Sigmoid colon (tissue), 7 donors: ENCODE data around the gene GAB2. TPM values are rescaled to one million over a fixed set of nuclear protein-coding genes. Genes with fewer than 3 reads are reported as not detected.

Experiments
- DNase-seq: peaks from one replicate; pipeline ENCODE4 v3.0.0-alpha.2; 2019
- H3K27ac ChIP-seq, 4 donors: fragments of 200-600 bp; sonication (generic); one replicate each; pipeline ENCODE4 v1.5.1; 2016 to 2019; ENCODE audit warnings: mild to moderate bottlenecking in 1 of 4
- H3K27me3 ChIP-seq, 3 donors: fragments of 200-600 bp; sonication (generic); one replicate each; pipeline ENCODE4 v1.5.1; 2019; ENCODE audit warnings: mild to moderate bottlenecking in 1 of 3
- H3K36me3 ChIP-seq, 4 donors: fragments of 200-600 bp; sonication (generic); one replicate each; pipeline ENCODE4 v1.5.1; 2016 to 2019
- H3K4me1 ChIP-seq, 4 donors: fragments of 200-600 bp; sonication (generic); one replicate each; pipeline ENCODE4 v1.5.1; 2017 to 2019
- H3K4me3 ChIP-seq, 4 donors: fragments of 200-600 bp; sonication (generic); one replicate each; pipeline ENCODE4 v1.5.1; 2017 to 2019; ENCODE audit warnings: mild to moderate bottlenecking in 2 of 4, moderate library complexity in 1 of 4
- H3K9me3 ChIP-seq, 4 donors: fragments of 200-600 bp in 3 of 4; sonication (generic) in 3 of 4; one replicate each; pipeline versions ENCODE4 v1.5.1 to v1.6.1; 2013 to 2019
- EP300 ChIP-seq, 4 donors: sonication (generic); formaldehyde crosslinking; IDR thresholded peaks; one replicate each; pipeline ENCODE4 v1.6.1; 2017; ENCODE audit warnings: antibody characterized with exemption in 4 of 4
- POLR2A ChIP-seq, 2 donors: fragments of 450-650 bp; IDR thresholded peaks; one replicate each; pipeline ENCODE4 v1.6.1; 2016; ENCODE audit warnings: antibody characterized with exemption in 2 of 2, mild to moderate bottlenecking in 2 of 2, moderate library complexity in 2 of 2
- POLR2AphosphoS5 ChIP-seq, 4 donors: sonication (generic); formaldehyde crosslinking; IDR thresholded peaks; one replicate each; pipeline ENCODE4 v1.6.1; 2017; ENCODE audit warnings: antibody characterized with exemption in 4 of 4
- WGBS, 2 donors: extraction: QIAGEN DNeasy Blood & Tissue Kit; methylation state at CpG; one replicate each; pipeline ENCODE4 v1.1.7; 2013; 5-methylcytosine and 5-hydroxymethylcytosine counted together
- intact Hi-C: fragments of 100-400 bp; cut with DNase I; formaldehyde crosslinking; loops from one replicate; pipeline ENCODE4 v1.15.1; 2023
- polyA plus RNA-seq, 3 donors: library from polyadenylated mRNA; stranded (reverse); fragments of 200-250 nt; gene quantifications; one replicate each; pipeline ENCODE4 v1.2.3, GENCODE V29; 2013
- total RNA-seq, 4 donors: library from RNA; depleted of rRNA; stranded (reverse); fragments of >200 nt; gene quantifications; one replicate each; pipeline ENCODE4 v1.1.0, GENCODE V29; 2016
- TF ChIP-seq, protein P1 (sequence below), 4 experiments: fragments of 450-650 bp in 3 of 4; fragments of 200-600 bp in 1 of 4; IDR thresholded peaks; one replicate each; pipeline ENCODE4 v1.5.1; 2016 to 2019; ENCODE audit warnings: antibody characterized with exemption in 4 of 4, mild to moderate bottlenecking in 3 of 4, moderate library complexity in 2 of 4
- donor health status: healthy with polysubstance abuse.
- donor health status: Bipolar disorder and iron deficiency.
- donor health status: healthy.

Gene GAB2
- total and polyA plus RNA-seq, 7 donors = 10.8 to 23.5 (median 13.6) TPM

- WGBS, 2 donors = 17 to 24% methylated on average over 3 of the region's 3 CpGs
- Histone ChIP-seq H3K27ac (no peak overlapping the region), H3K4me1 (no peaks in the 10 kb centered on the region), H3K27me3 (no peaks in the 10 kb centered on the region), H3K9me3 (no peaks in the 10 kb centered on the region), H3K4me3 (no peak overlapping the region), H3K36me3 (peaks cover 0 to 68% (median 21%) of the 10 kb centered on the region in 4 donors)
- TF ChIP-seq, protein P1, sequence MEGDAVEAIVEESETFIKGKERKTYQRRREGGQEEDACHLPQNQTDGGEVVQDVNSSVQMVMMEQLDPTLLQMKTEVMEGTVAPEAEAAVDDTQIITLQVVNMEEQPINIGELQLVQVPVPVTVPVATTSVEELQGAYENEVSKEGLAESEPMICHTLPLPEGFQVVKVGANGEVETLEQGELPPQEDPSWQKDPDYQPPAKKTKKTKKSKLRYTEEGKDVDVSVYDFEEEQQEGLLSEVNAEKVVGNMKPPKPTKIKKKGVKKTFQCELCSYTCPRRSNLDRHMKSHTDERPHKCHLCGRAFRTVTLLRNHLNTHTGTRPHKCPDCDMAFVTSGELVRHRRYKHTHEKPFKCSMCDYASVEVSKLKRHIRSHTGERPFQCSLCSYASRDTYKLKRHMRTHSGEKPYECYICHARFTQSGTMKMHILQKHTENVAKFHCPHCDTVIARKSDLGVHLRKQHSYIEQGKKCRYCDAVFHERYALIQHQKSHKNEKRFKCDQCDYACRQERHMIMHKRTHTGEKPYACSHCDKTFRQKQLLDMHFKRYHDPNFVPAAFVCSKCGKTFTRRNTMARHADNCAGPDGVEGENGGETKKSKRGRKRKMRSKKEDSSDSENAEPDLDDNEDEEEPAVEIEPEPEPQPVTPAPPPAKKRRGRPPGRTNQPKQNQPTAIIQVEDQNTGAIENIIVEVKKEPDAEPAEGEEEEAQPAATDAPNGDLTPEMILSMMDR (IDR thresholded peaks at IDR 0.05) = no peak
- TF ChIP-seq EP300 (IDR thresholded peaks at IDR 0.05) = no peak
- no peak for TF ChIP-seq POLR2AphosphoS5 (IDR thresholded peaks at IDR 0.05)
- no peak for TF ChIP-seq POLR2A (IDR thresholded peaks at IDR 0.05)
- intact Hi-C loops = no loop called here
- peak; percentile 29 for DNase-seq
These were observed 214.9 kb downstream of the GAB2 start for GRCh38 chr11:78202733-78203167.

- WGBS, 2 donors = 85 to 89% methylated on average over 9 of the region's 9 CpGs
- no peak for DNase-seq
- peaks cover 0 to 63% (median 22%) of the 10 kb centered on the region in 4 donors for H3K36me3 ChIP-seq
These were observed 216.4 kb downstream of the GAB2 start for GRCh38 chr11:78201096-78201818.

DNA sequence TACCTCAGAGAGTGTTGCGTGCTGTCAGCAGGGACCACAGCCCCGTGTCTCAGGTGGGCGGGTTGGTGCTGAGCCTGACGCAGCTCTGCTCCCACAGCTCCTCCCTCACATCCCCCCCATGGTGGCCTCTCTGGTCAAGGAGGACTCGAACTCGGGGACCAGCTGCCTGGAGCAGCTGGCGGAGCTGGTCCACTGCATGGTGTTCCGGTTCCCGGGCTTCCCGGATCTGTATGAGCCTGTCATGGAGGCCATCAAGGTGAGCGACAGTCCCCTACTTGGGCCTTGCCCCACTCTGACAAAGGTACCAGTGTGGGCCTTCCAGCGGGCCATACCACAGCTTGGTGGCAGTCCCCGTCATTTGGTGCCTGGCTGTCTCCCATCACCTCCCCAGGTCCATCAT is 217.1 kb downstream of the GAB2 start:
- no peak overlapping the region for H3K4me3 ChIP-seq
- no peak overlapping the region for H3K27ac ChIP-seq
- TF ChIP-seq POLR2AphosphoS5 (IDR thresholded peaks at IDR 0.05) = no peak
- TF ChIP-seq, protein P1 (IDR thresholded peaks at IDR 0.05) = no peak
- TF ChIP-seq POLR2A (IDR thresholded peaks at IDR 0.05) = no peak
- TF ChIP-seq EP300 (IDR thresholded peaks at IDR 0.05) = no peak
- no peaks in the 10 kb centered on the region for H3K27me3 ChIP-seq
- H3K9me3 ChIP-seq = no peaks in the 10 kb centered on the region
- peaks cover 0 to 58% (median 17%) of the 10 kb centered on the region in 4 donors for H3K36me3 ChIP-seq
- WGBS, 2 donors = 94 to 96% methylated on average over 13 of the region's 13 CpGs
- no peak for DNase-seq
- intact Hi-C loops = no loop called here
- H3K4me1 ChIP-seq = peaks cover 0 to 4% (median 0%) of the 10 kb centered on the region in 4 donors

More at GRCh38 chr11:78201096-78201818, 216.4 kb downstream of the GAB2 start:
- intact Hi-C loops = no loop called here
- Histone ChIP-seq H3K27me3 (no peaks in the 10 kb centered on the region), H3K4me3 (no peak overlapping the region), H3K9me3 (no peaks in the 10 kb centered on the region), H3K27ac (no peak overlapping the region), H3K4me1 (peaks cover 0 to 4% (median 0%) of the 10 kb centered on the region in 4 donors)
- TF ChIP-seq POLR2A (IDR thresholded peaks at IDR 0.05) = no peak
- TF ChIP-seq, protein P1 (IDR thresholded peaks at IDR 0.05) = no peak
- TF ChIP-seq POLR2AphosphoS5 (IDR thresholded peaks at IDR 0.05) = no peak
- TF ChIP-seq EP300 (IDR thresholded peaks at IDR 0.05) = no peak

- H3K4me1 ChIP-seq = peaks cover 0 to 4% (median 0%) of the 10 kb centered on the region in 4 donors
- H3K36me3 ChIP-seq = peaks cover 0 to 53% (median 16%) of the 10 kb centered on the region in 4 donors
- H3K9me3 ChIP-seq = no peaks in the 10 kb centered on the region
- TF ChIP-seq EP300 (IDR thresholded peaks at IDR 0.05) = no peak
- TF ChIP-seq, protein P1 (IDR thresholded peaks at IDR 0.05) = no peak
- TF ChIP-seq POLR2AphosphoS5 (IDR thresholded peaks at IDR 0.05) = no peak
- TF ChIP-seq POLR2A (IDR thresholded peaks at IDR 0.05) = no peak
- DNase-seq = no peak
- intact Hi-C loops = no loop called here
- no peaks in the 10 kb centered on the region for H3K27me3 ChIP-seq
- no peak overlapping the region for H3K27ac ChIP-seq
- WGBS, 2 donors = 90 to 93% methylated on average over 4 of the region's 4 CpGs
- no peak overlapping the region for H3K4me3 ChIP-seq
These were observed 217.6 kb downstream of the GAB2 start for GRCh38 chr11:78200061-78200460.
